Stimulated activated memory B cell treated with anti-CD40 and anti-IgM and Interleukin-4, amounts not matched to agents 10 μg/mL and 1 μg/mL and 100 μg/mL, for 72 hours (primary cell): ENCODE measurements around the gene SMCR8.
A peak's percentile ranks its signal among the peaks of the same experiment; 100 is the strongest.
"Not testable (repeated sequence)": the region's sequence is repeated elsewhere in the genome, so short reads cannot be mapped to it uniquely, and the experiment has no call there.

ENCODE experiments used
- ATAC-seq: fragments of 150-1000 bp; cut with Tn5 transposase; 2 replicates; pipeline ENCODE4 v1.10.0; 2021
- H3K27ac Mint-ChIP-seq: one replicate; pipeline ENCODE4 v1.8.0; 2022; ENCODE audit warnings: mild to moderate bottlenecking, mixed read lengths
- H3K27me3 Mint-ChIP-seq: one replicate; pipeline ENCODE4 v1.8.0; 2022; ENCODE audit warnings: mixed read lengths
- H3K36me3 Mint-ChIP-seq: one replicate; pipeline ENCODE4 v1.8.0; 2022; ENCODE audit warnings: mixed read lengths
- H3K4me1 Mint-ChIP-seq: one replicate; pipeline ENCODE4 v1.8.0; 2022; ENCODE audit warnings: mixed read lengths
- H3K4me3 Mint-ChIP-seq: one replicate; pipeline ENCODE4 v1.8.0; 2022; ENCODE audit warnings: mild to moderate bottlenecking, moderate library complexity, mixed read lengths
- H3K9me3 Mint-ChIP-seq: one replicate; pipeline ENCODE4 v1.8.0; 2022; ENCODE audit warnings: mixed read lengths

Gene SMCR8

GRCh38 chr17:18314731-18315561 lies at the start of gene SMCR8, which contains the start of gene TOP3A:
Gene SMCR8, plus strand, starts transcription at chr17:18315293. Its CDS starts 497 bp downstream, at chr17:18315790.
Gene TOP3A, minus strand, starts transcription at chr17:18314994. Its CDS starts 216 bp downstream, at chr17:18314778.
- Mint-ChIP-seq H3K27me3 (no peaks in the 10 kb centered on the region), H3K9me3 (no peaks in the 10 kb centered on the region), H3K4me1 (peaks cover 71% of the 10 kb centered on the region), H3K27ac (peak within 1 kb of the TSS; percentile 94), H3K4me3 (peak within 1 kb of the TSS; percentile 81), H3K36me3 (peaks cover 46% of the 10 kb centered on the region)
- peak; percentile 98 for ATAC-seq

- Mint-ChIP-seq H3K27me3 (no peaks in the 10 kb centered on the region), H3K4me1 (peaks cover 3% of the 10 kb centered on the region), H3K36me3 (peaks cover 7% of the 10 kb centered on the region), H3K4me3 (no peak overlapping the region), H3K9me3 (no peaks in the 10 kb centered on the region), H3K27ac (no peak overlapping the region)
- ATAC-seq, result no peak
These were observed 47.7 kb upstream of the SMCR8 start for GRCh38 chr17:18267366-18267765.

GRCh38 chr17:18267927-18268711 lies 47.0 kb upstream of the SMCR8 start:
- no peaks in the 10 kb centered on the region for H3K27me3 Mint-ChIP-seq
- H3K36me3 Mint-ChIP-seq, result peaks cover 9% of the 10 kb centered on the region
- H3K9me3 Mint-ChIP-seq, result no peaks in the 10 kb centered on the region
- no peaks in the 10 kb centered on the region for H3K4me1 Mint-ChIP-seq
- no peak overlapping the region for H3K4me3 Mint-ChIP-seq
- H3K27ac Mint-ChIP-seq, result no peak overlapping the region
- ATAC-seq, result no peak

GRCh38 chr17:18270046-18270931 lies 44.8 kb upstream of the SMCR8 start:
- no peak overlapping the region for H3K4me3 Mint-ChIP-seq

GRCh38 chr17:18277076-18277475 lies 38.0 kb upstream of the SMCR8 start:
- peaks cover 37% of the 10 kb centered on the region for H3K36me3 Mint-ChIP-seq
- no peaks in the 10 kb centered on the region for H3K4me1 Mint-ChIP-seq
- H3K27ac Mint-ChIP-seq, result no peak overlapping the region
- ATAC-seq, result no peak
- H3K9me3 Mint-ChIP-seq, result no peaks in the 10 kb centered on the region
- no peaks in the 10 kb centered on the region for H3K27me3 Mint-ChIP-seq
- H3K4me3 Mint-ChIP-seq, result no peak overlapping the region

More at GRCh38 chr17:18270046-18270931, 44.8 kb upstream of the SMCR8 start:
- Mint-ChIP-seq H3K4me1 (no peaks in the 10 kb centered on the region), H3K36me3 (peaks cover 6% of the 10 kb centered on the region), H3K27me3 (no peaks in the 10 kb centered on the region), H3K9me3 (no peaks in the 10 kb centered on the region), H3K27ac (no peak overlapping the region)
- peak; percentile 24 for ATAC-seq

GRCh38 chr17:18278867-18279266 lies 36.2 kb upstream of the SMCR8 start:
- ATAC-seq, result no peak
- H3K36me3 Mint-ChIP-seq, result peaks cover 48% of the 10 kb centered on the region
- no peak overlapping the region for H3K4me3 Mint-ChIP-seq
- H3K27ac Mint-ChIP-seq, result no peak overlapping the region
- no peaks in the 10 kb centered on the region for H3K4me1 Mint-ChIP-seq
- no peaks in the 10 kb centered on the region for H3K27me3 Mint-ChIP-seq
- H3K9me3 Mint-ChIP-seq, result no peaks in the 10 kb centered on the region

- Mint-ChIP-seq H3K4me1 (no peaks in the 10 kb centered on the region), H3K4me3 (no peak overlapping the region), H3K36me3 (peaks cover 54% of the 10 kb centered on the region), H3K9me3 (no peaks in the 10 kb centered on the region), H3K27ac (no peak overlapping the region), H3K27me3 (no peaks in the 10 kb centered on the region)
- ATAC-seq, result no peak
These were observed 34.8 kb upstream of the SMCR8 start for GRCh38 chr17:18280249-18280648.

GRCh38 chr17:18280766-18281371 lies 34.2 kb upstream of the SMCR8 start:
- no peak for ATAC-seq
- Mint-ChIP-seq H3K27ac (no peak overlapping the region), H3K36me3 (peaks cover 59% of the 10 kb centered on the region), H3K9me3 (no peaks in the 10 kb centered on the region), H3K27me3 (no peaks in the 10 kb centered on the region), H3K4me1 (no peaks in the 10 kb centered on the region), H3K4me3 (no peak overlapping the region)

- H3K4me3 Mint-ChIP-seq, result no peak overlapping the region
- no peak for ATAC-seq
- H3K4me1 Mint-ChIP-seq, result no peaks in the 10 kb centered on the region
- H3K36me3 Mint-ChIP-seq, result peaks cover 60% of the 10 kb centered on the region
- H3K27ac Mint-ChIP-seq, result no peak overlapping the region
- H3K9me3 Mint-ChIP-seq, result no peaks in the 10 kb centered on the region
- H3K27me3 Mint-ChIP-seq, result no peaks in the 10 kb centered on the region
These were observed 33.3 kb upstream of the SMCR8 start for GRCh38 chr17:18281788-18282187.

- Mint-ChIP-seq H3K27me3 (no peaks in the 10 kb centered on the region), H3K4me1 (no peaks in the 10 kb centered on the region), H3K9me3 (no peaks in the 10 kb centered on the region), H3K27ac (no peak overlapping the region), H3K4me3 (no peak overlapping the region), H3K36me3 (peaks cover 68% of the 10 kb centered on the region)
- ATAC-seq, result no peak
These were observed 29.8 kb upstream of the SMCR8 start for GRCh38 chr17:18285296-18285695.

- Mint-ChIP-seq H3K4me3 (no peak overlapping the region), H3K4me1 (peaks cover 4% of the 10 kb centered on the region), H3K9me3 (no peaks in the 10 kb centered on the region), H3K36me3 (peaks cover 50% of the 10 kb centered on the region), H3K27me3 (no peaks in the 10 kb centered on the region), H3K27ac (no peak overlapping the region)
- no peak for ATAC-seq
These were observed 23.2 kb upstream of the SMCR8 start for GRCh38 chr17:18291718-18292540.

- peaks cover 13% of the 10 kb centered on the region for H3K4me1 Mint-ChIP-seq
- H3K9me3 Mint-ChIP-seq, H3K4me3 Mint-ChIP-seq, H3K27ac Mint-ChIP-seq, ATAC-seq, H3K27me3 Mint-ChIP-seq: not testable (repeated sequence)
- peaks cover 49% of the 10 kb centered on the region for H3K36me3 Mint-ChIP-seq
These were observed 17.0 kb upstream of the SMCR8 start for GRCh38 chr17:18298061-18298460.

- Mint-ChIP-seq H3K4me1 (peaks cover 13% of the 10 kb centered on the region), H3K27me3 (no peaks in the 10 kb centered on the region), H3K9me3 (no peaks in the 10 kb centered on the region), H3K27ac (peak overlapping the region; percentile 31), H3K4me3 (no peak overlapping the region), H3K36me3 (peaks cover 54% of the 10 kb centered on the region)
- ATAC-seq, result no peak
These were observed 14.2 kb upstream of the SMCR8 start for GRCh38 chr17:18300725-18301480.
